ENCODE measurements around the gene GRM1.

- no peak for TF ChIP-seq CTCF (IDR thresholded peaks at IDR 0.05; ENCODE audit: borderline replicate concordance, extremely low read depth, low read length, poor library complexity, severe bottlenecking)
- TF ChIP-seq EZH2 (IDR thresholded peaks at IDR 0.05; ENCODE audit: borderline replicate concordance, low read depth, low read length, severe bottlenecking): no peak
Measured at GRCh38 chr6:146433881-146434731, 405.2 kb downstream of the GRM1 start.

All from DND-41 (cell line).